ENCODE measurements around the gene KCNE2. TPM values are rescaled to one million over a fixed set of nuclear protein-coding genes. Genes with fewer than 3 reads are reported as not detected.

Gene KCNE2
- total and polyA plus RNA-seq, 4 donors = 0.31 to 0.65 TPM; not detected in 2

DNA sequence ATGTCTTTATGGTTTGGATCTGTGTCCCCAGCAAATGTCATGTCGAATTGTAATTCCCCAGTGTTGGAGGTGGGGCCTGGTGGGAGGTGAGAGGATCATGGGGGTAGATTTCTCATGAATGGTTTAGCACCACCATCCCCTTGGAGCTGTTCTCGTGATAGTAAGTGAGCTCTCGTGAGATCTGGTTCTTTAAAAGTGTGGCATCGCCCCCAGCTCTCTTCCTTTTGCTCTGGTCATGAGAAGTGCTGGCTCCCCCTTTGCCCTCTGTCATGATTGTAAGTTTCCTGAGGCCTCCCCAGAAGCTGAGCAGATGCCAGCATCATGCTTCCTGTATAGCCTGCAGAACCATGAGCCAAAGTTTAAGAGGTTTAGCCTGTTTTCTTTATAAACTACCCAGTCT, 11.2 kb upstream of the KCNE2 start:
- Histone ChIP-seq H3K9ac (ENCODE audit: insufficient read depth in 1 of 2, low read length in 2 of 2) (no peak overlapping the region), H3K9me3 (ENCODE audit: control insufficient read depth in 4 of 4, insufficient read depth in 3 of 4, low read length in 3 of 4) (peaks cover 0 to 2% (median 0%) of the 10 kb centered on the region in 4 donors)
- no peak for ATAC-seq (ENCODE audit: insufficient read depth, low FRiP score)

GRCh38 chr21:34353182-34353581, 10.6 kb upstream of the KCNE2 start:
- no peak for ATAC-seq (ENCODE audit: insufficient read depth, low FRiP score)
- TF ChIP-seq, protein P1, sequence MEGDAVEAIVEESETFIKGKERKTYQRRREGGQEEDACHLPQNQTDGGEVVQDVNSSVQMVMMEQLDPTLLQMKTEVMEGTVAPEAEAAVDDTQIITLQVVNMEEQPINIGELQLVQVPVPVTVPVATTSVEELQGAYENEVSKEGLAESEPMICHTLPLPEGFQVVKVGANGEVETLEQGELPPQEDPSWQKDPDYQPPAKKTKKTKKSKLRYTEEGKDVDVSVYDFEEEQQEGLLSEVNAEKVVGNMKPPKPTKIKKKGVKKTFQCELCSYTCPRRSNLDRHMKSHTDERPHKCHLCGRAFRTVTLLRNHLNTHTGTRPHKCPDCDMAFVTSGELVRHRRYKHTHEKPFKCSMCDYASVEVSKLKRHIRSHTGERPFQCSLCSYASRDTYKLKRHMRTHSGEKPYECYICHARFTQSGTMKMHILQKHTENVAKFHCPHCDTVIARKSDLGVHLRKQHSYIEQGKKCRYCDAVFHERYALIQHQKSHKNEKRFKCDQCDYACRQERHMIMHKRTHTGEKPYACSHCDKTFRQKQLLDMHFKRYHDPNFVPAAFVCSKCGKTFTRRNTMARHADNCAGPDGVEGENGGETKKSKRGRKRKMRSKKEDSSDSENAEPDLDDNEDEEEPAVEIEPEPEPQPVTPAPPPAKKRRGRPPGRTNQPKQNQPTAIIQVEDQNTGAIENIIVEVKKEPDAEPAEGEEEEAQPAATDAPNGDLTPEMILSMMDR (IDR thresholded peaks at IDR 0.05; ENCODE audit: control extremely low read depth, extremely low read depth) = no peak

More for the DNA sequence above, 11.2 kb upstream of the KCNE2 start:
- Histone ChIP-seq H3K4me3 (no peak overlapping the region), H3K27ac (ENCODE audit: low read depth in 1 of 2, low read length in 1 of 2) (no peak overlapping the region), H3K27me3 (ENCODE audit: control insufficient read depth in 3 of 3, insufficient read depth in 3 of 3, low read length in 2 of 3) (no peaks in the 10 kb centered on the region), H3K4me1 (ENCODE audit: control insufficient read depth in 5 of 5, insufficient read depth in 5 of 5, low read length in 5 of 5) (peaks cover 0 to 10% (median 0%) of the 10 kb centered on the region in 5 donors), H3K36me3 (ENCODE audit: control insufficient read depth in 4 of 4, insufficient read depth in 4 of 4, low read length in 4 of 4) (no peaks in the 10 kb centered on the region)
- 97 to 98% methylated on average over 4 of the region's 4 CpGs for WGBS, 2 donors
- TF ChIP-seq, protein P1 (IDR thresholded peaks at IDR 0.05; ENCODE audit: control extremely low read depth, extremely low read depth) = no peak
- DNase-seq = no peak

DNA sequence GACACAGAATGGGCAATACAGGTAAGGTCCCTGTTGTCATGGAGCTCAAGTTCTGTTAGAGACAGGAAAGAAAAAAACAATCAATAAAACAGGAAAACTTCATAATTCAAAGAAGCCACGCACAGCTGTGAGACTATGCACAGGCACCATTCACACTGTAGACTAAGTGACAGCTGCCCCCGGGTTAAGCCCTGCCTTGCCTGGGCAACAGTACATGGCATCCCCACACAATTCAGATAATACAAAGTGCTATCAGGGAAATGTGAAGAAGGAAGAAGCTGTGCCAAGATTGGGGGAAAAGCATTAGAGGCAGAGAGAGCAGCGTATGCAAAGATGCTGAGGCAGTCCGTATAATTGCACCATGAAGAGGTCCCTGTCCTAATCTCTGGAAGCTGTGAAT, 9.0 kb upstream of the KCNE2 start:
- WGBS, 2 donors = 79 to 82% methylated on average over 4 of the region's 4 CpGs
- H3K9ac ChIP-seq (ENCODE audit: insufficient read depth in 1 of 2, low read length in 2 of 2) = no peak overlapping the region
- peaks cover 0 to 7% (median 0%) of the 10 kb centered on the region in 5 donors for H3K4me1 ChIP-seq (ENCODE audit: control insufficient read depth in 5 of 5, insufficient read depth in 5 of 5, low read length in 5 of 5)
- DNase-seq (no peak), ATAC-seq (ENCODE audit: insufficient read depth, low FRiP score) (no peak)
- H3K27ac ChIP-seq (ENCODE audit: low read depth in 1 of 2, low read length in 1 of 2) = no peak overlapping the region
- no peaks in the 10 kb centered on the region for H3K27me3 ChIP-seq (ENCODE audit: control insufficient read depth in 3 of 3, insufficient read depth in 3 of 3, low read length in 2 of 3)
- no peak overlapping the region for H3K4me3 ChIP-seq
- no peaks in the 10 kb centered on the region for H3K36me3 ChIP-seq (ENCODE audit: control insufficient read depth in 4 of 4, insufficient read depth in 4 of 4, low read length in 4 of 4)
- H3K9me3 ChIP-seq (ENCODE audit: control insufficient read depth in 4 of 4, insufficient read depth in 3 of 4, low read length in 3 of 4) = peaks cover 0 to 2% (median 0%) of the 10 kb centered on the region in 4 donors
- TF ChIP-seq, protein P1 (IDR thresholded peaks at IDR 0.05; ENCODE audit: control extremely low read depth, extremely low read depth) = no peak

More at GRCh38 chr21:34353182-34353581, 10.6 kb upstream of the KCNE2 start:
- peaks cover 0 to 7% (median 0%) of the 10 kb centered on the region in 5 donors for H3K4me1 ChIP-seq (ENCODE audit: control insufficient read depth in 5 of 5, insufficient read depth in 5 of 5, low read length in 5 of 5)
- no peaks in the 10 kb centered on the region for H3K27me3 ChIP-seq (ENCODE audit: control insufficient read depth in 3 of 3, insufficient read depth in 3 of 3, low read length in 2 of 3)
- WGBS, 2 donors = 82 to 91% methylated on average over 6 of the region's 6 CpGs
- H3K9me3 ChIP-seq (ENCODE audit: control insufficient read depth in 4 of 4, insufficient read depth in 3 of 4, low read length in 3 of 4) = peaks cover 0 to 2% (median 0%) of the 10 kb centered on the region in 4 donors
- no peak overlapping the region for H3K9ac ChIP-seq (ENCODE audit: insufficient read depth in 1 of 2, low read length in 2 of 2)
- no peak for DNase-seq
- H3K27ac ChIP-seq (ENCODE audit: low read depth in 1 of 2, low read length in 1 of 2) = no peak overlapping the region
- no peak overlapping the region for H3K4me3 ChIP-seq
- H3K36me3 ChIP-seq (ENCODE audit: control insufficient read depth in 4 of 4, insufficient read depth in 4 of 4, low read length in 4 of 4) = no peaks in the 10 kb centered on the region

DNA sequence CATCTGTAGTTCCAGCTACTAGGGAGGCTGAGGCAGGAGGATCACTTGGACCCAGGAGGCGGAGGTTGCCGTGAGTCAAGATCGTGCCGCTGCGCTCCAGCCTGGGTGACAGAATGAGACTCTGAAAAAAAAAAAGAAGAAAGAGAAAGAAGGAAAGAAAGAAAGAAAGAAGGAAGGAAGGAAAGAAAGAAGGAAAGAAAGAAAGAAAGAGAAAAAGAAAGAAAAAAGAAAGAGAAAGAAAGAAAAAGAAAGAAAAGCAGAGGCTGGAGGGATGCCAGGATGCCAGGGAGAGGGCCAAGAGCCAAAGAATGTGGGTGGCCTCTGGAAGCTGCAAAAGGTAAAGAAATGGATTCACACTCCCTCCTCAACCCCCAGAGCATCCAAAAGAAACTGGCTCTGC, 8.2 kb upstream of the KCNE2 start:
- no peaks in the 10 kb centered on the region for H3K36me3 ChIP-seq (ENCODE audit: control insufficient read depth in 4 of 4, insufficient read depth in 4 of 4, low read length in 4 of 4)
- H3K27me3 ChIP-seq (ENCODE audit: control insufficient read depth in 3 of 3, insufficient read depth in 3 of 3, low read length in 2 of 3) = no peaks in the 10 kb centered on the region
- H3K4me1 ChIP-seq (ENCODE audit: control insufficient read depth in 5 of 5, insufficient read depth in 5 of 5, low read length in 5 of 5) = peaks cover 0 to 7% (median 0%) of the 10 kb centered on the region in 5 donors
- TF ChIP-seq, protein P1 (IDR thresholded peaks at IDR 0.05; ENCODE audit: control extremely low read depth, extremely low read depth) = no peak
- H3K27ac ChIP-seq (ENCODE audit: low read depth in 1 of 2, low read length in 1 of 2) = no peak overlapping the region
- H3K9me3 ChIP-seq (ENCODE audit: control insufficient read depth in 4 of 4, insufficient read depth in 3 of 4, low read length in 3 of 4) = peaks cover 0 to 2% (median 0%) of the 10 kb centered on the region in 4 donors
- no peak for ATAC-seq (ENCODE audit: insufficient read depth, low FRiP score)
- no peak overlapping the region for H3K9ac ChIP-seq (ENCODE audit: insufficient read depth in 1 of 2, low read length in 2 of 2)
- no peak overlapping the region for H3K4me3 ChIP-seq
- DNase-seq = no peak
- WGBS, 2 donors = 97 to 99% methylated on average over 5 of the region's 5 CpGs

All from lung (tissue), 12 donors.